ENCODE data around the gene MYOM3.

The MYOM3 gene

GRCh38 chr1:24138476-24139221 lies 26.7 kb upstream of the MYOM3 start:
- DNase-seq = no peak

DNA sequence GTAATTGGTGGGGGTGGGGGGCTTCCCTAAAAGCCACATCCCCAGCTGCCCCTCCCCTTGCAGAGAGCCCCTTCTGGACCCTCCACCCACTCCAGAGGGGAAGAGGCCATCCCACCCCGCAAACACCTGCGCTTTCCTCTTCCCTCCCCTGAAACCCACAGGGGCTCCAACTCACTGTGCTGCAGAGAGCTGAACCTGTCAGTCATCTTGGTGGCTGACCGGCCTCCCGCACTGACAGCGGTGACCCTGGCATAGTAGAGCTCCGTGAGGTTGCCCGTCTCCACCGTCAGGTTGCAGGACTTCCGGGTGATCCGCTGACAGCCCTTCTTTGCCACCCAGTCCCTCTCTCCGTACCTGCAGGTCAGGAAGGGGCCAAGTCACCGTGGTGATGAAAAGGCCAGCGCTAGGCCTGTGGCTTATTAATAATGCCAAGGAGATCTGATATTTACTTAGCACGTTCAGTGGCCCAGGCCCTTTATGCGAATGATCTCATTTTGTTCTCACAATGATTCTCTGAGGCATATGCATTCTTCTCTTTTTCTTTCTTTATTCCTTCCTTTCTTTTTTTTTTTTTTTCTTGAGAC lies 25.1 kb upstream of the MYOM3 start:
- no peak for DNase-seq

DNA sequence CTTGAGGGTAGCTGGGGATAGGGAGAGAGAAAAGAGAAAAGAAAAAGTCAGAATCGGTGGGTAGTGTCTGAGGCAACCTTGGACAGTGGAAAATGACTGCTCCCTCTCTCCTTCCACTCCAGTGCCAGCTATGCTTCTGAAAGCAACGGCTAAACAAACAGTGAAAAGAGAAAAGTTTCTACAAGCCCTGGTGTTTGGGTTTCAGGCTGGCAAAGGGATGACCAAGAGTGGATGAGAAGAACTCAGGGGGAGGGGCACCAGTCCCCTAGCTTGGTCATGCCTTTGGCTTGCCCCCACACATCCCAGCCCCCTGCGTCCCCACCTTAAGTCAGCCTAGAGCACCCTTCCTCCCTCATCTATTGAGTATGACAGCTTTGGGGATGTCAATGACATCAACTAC lies 22.4 kb upstream of the MYOM3 start:
- DNase-seq = no peak

DNA sequence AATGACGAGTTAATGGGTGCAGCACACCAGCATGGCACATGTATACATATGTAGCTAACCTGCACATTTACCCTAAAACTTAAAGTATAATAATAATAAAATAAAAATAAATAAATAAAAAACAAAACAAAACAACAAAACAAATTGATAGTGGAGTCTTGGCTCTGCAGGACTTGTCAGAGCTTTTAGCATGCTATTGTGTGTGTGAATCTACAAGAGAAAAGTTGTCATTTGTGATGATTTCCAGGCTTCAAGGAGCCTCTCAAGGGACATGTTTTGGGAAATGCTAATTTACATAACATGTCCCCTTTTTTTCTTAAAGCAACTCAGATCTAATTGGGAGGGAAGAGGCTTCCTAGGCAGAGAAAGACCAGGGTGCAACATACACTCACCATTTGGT lies 21.9 kb upstream of the MYOM3 start:
- DNase-seq = no peak

DNA sequence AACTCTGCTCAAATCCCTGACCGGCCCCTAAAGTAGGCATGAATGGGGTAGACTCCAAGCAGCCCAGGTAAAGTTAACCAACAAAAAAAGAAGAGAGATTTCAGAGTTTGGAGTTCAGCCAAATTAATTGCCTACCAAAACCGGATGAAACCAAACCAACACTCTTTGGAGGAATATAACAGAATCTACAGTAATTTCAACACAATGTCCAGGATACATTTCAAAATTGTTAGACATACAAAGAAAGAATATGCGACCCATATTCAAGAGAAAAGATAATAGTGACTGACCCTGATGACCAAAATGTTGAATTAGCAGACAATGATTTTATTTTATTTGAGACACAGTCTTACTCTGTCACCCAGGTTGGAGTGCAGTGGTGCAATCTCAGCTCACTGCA lies 18.4 kb upstream of the MYOM3 start:
- DNase-seq = no peak

DNA sequence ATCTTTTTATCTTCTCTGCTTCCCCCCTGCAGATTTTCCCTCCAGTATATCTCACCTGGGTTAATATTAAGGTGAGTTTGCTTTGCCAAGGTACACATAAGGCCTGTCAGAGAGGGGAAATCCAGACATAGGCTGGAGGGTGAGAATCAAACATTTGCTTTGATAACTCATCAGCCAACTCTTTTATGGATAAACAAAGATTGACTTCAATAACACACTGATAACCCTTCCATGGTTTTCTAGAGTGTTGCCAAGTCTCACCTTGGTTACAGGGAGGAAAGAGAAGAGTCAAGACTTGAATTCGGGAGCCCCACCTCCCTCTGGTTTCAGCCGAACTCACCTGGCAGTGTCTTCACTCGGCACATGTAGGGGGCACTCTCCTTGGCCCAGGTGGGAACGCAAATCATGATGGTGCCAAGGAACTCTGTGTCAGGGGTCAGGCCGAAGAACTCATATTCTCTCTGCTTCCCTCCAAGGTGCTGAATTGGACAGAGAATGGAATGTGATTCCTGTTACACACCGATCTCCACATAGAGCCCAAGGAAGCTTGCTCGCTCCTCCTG lies 15.9 kb upstream of the MYOM3 start:
- DNase-seq = no peak

GRCh38 chr1:24127134-24127800 lies 15.3 kb upstream of the MYOM3 start:
- no peak for DNase-seq

DNA sequence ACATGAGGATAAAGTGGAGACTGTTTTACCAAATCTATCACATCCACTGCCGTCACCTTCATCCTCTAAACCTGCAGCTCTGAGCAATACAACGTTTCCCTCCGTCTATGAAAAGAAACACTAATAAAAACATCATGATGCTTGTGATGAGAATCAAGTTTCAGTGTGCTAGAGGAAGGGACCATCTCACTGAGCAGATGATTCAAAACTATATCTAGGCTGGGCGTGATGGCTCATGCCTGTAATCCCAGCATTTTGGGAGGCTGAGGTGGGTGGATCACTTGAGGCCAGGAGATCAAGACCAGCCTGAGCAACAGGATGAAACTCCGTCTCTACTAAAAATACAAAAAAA lies 14.7 kb upstream of the MYOM3 start:
- no peak for DNase-seq

DNA sequence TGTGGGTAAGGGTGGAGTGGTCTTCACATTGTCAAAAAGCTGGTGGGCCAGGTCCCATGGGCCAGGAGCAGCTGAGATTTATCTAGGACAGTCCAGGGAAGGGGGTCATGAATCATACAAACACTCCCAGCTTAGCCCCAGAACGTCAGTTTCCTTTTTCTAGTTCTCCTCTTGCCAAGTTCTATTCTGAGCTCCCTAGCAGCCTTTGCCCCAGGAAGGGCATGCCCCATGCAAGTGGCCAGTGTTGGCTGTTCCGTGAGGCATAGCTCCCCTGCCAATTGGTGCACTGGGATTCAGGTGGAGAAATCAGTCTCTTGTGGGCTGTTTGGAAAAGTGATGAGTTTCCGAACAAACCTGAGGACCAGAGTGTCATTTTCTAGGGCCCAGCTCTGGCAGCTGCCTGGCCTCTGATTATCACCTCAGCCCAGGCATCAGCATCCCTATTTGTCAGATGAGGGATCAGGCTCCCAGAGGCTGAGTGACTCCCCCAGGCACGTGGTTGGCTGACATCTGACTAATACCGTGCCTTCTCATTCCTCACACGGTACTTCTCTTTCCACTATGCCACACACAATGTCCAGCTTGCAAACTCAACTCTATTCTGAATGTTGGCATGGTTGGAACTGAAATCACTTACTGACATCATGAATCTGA lies 14.2 kb upstream of the MYOM3 start:
- DNase-seq = no peak

GRCh38 chr1:24125456-24125855 lies 13.5 kb upstream of the MYOM3 start:
- no peak for DNase-seq

DNA sequence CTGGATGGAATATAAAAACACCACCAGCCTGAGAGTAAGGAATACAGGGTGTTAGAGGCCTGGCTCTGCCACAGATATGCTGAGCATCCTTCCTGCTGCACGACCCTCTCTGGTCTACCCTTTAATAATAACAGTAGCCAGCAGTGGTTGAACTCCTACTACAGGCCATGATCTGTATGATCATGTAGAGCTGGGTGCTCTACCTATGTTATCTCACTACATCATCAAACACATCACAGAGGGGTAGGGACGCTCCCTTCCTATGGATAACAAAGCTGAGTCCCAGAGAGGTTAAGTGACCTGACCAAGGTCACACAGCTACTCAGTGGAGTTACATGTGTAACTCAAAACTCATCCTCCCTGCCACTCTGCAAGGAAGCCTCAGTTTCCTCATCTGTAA lies 13.0 kb upstream of the MYOM3 start:
- DNase-seq = no peak

DNA sequence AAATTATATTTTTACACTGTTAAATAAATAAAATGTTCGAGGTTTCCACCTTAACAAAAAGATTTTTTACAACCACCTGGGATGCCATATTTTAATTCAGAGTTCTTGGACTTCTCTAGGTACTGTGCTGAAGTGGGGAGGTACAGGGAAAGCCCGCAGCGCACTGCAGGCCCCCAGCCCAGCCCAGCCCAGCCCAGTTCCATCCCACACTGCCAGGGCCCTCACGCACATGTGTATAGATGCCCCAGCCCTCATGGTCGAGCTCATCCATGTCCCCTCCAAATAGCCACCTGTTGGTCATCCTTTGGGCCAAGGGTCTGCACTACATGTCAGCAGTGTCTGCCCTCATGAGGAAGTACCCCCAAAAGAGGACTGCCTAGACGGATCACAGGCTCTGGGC lies 11.7 kb upstream of the MYOM3 start:
- DNase-seq = no peak

DNA sequence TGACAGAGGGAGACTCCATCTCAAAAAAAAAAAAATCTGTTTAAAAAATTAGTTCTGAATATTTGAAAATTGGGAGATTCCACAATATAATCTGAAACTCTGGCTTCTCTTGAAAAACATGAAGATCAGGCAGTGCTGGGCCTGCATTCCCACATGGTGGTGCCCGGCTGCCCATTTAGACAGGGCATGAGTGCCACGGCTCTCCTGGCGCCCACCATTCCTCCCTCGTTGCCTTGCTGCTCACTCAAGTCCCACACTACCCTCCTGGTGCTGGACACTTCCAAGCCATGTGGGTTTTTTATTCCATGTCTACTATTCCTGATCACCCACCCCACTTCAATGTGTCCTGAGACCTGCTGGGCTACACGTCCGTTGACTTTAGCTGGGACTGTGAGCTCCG lies 10.8 kb upstream of the MYOM3 start:
- no peak for DNase-seq

DNA sequence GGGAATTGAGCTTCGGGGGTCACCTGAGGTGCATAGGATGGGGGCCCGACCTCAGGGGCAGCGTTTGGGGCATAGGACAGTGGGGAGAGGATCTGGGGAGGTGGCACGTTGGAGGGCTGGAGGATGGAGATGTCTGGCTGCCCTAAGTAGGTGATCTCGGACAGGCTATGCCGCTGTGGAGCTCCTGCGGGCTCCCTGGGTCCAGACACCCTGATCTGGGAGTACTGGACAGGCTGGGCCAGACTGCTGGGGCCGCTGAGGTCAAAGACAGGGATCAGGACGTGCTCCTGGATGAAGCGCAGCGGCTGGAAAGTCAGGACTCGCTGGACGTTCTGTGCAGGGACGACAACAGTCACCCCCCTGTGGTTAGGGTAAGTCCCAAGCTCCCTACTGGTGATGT lies 9.5 kb upstream of the MYOM3 start:
- DNase-seq = no peak

- DNase-seq = no peak
Observed at GRCh38 chr1:24120965-24121364, 9.0 kb upstream of the MYOM3 start.

GRCh38 chr1:24119859-24120756 lies 8.2 kb upstream of the MYOM3 start:
- DNase-seq = no peak

DNA sequence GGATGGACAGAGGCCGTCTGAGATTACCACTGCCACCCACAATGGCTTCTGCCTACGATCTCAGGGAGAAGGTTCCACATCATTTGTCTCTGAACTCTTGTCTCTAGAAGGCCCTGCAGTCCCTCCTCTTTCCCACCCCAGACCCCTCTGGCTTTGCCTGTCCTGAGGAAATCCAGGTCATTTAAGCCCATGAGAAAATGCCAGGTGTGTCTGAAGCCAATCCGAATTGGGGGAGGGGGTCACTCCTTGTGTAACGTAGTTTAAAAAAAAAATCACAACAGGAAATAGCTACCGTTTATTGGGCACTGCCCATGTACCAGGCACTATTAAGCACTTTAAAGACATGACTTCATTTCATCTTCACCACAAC lies 7.5 kb upstream of the MYOM3 start:
- DNase-seq = no peak

- DNase-seq = no peak
Observed at GRCh38 chr1:24118410-24119242, 6.7 kb upstream of the MYOM3 start.

DNA sequence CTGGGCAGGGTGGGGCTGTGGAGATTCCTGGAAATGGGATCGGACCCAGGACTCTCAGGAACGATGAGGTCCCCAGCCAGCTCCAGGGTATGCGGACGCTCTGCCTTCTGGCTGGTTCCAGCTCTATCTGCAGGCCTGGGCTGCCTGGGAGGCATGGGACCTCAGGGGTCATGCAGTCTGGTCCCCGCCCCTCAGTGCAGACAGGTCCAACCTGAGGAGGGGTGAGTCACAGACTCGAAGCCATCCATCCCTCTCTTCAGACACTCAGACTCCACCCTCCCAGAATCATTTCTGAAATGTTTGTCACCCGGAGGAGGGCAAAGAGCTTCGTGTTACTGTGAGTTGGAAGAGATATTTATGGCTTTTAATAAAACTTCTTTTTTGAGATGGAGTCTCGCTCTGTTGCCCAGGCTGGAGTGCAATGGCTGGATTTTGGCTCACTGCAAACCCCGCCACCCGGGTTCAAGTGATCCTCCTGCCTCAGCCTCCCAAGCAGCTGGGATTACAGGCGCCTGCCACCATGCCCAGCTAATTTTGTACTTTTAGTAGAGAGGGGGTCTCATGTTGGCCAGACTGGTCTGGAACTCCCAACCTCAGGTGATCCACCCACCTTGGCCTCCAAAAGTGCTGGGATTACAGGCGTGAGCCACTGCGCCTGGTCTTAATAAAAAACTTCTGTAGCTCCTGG lies 5.9 kb upstream of the MYOM3 start:
- no peak for DNase-seq

DNA sequence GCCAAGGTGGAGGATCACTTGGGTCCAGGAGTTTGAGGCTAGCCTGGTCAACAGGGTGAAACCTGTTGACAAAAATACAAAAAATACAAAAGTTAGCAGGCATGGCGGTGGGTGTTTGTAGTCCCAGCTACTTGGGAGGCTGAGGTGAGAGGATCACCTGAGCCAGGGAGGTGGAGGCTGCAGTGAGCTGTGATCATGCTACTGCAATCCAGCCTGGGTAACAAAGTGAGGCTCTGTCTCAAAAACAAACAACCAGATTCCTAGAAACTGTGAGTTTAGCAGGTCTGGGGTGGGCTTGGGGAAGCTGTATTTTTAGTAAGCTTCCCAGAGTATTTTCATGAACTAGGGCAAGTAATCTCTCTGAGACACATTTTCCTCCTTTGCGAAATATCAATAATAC lies 5.2 kb upstream of the MYOM3 start:
- no peak for DNase-seq

- no peak for DNase-seq
Observed at GRCh38 chr1:24114753-24115152, 2.8 kb upstream of the MYOM3 start.

Data from NK-92 treated with Interleukin-12 subunit alpha and Interleukin-12 subunit beta, amount 100 ng/mL, for 24 hours (cell line).